ENCODE data around the gene ANKH.

DNA sequence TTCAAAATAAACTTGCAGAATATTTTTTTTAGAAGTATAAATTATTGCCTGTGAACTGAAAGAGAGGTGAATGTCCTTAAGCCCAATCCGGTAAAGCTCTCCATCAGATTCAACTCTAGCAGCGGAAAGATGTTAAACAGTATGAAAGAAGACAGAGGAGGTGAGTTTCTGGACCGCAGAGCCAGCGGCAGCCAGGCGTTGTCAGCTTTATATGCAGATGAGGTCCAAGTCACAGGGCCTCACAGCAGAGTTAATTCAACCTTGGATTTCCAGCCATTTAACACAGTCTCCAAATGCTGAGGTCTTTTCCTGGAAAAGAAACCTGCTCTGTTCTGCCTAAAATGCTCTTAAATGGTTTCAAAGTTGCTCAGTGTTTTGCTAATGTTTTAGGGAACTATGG lies 131.6 kb downstream of the ANKH start:
- TF ChIP-seq, protein P1, sequence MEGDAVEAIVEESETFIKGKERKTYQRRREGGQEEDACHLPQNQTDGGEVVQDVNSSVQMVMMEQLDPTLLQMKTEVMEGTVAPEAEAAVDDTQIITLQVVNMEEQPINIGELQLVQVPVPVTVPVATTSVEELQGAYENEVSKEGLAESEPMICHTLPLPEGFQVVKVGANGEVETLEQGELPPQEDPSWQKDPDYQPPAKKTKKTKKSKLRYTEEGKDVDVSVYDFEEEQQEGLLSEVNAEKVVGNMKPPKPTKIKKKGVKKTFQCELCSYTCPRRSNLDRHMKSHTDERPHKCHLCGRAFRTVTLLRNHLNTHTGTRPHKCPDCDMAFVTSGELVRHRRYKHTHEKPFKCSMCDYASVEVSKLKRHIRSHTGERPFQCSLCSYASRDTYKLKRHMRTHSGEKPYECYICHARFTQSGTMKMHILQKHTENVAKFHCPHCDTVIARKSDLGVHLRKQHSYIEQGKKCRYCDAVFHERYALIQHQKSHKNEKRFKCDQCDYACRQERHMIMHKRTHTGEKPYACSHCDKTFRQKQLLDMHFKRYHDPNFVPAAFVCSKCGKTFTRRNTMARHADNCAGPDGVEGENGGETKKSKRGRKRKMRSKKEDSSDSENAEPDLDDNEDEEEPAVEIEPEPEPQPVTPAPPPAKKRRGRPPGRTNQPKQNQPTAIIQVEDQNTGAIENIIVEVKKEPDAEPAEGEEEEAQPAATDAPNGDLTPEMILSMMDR (IDR thresholded peaks at IDR 0.05): no peak
- TF ChIP-seq POLR2A (IDR thresholded peaks at IDR 0.05): no peak
